CD4-positive, alpha-beta T cell (primary cell): ENCODE data around the gene DFFB. TPM values are rescaled to one million over a fixed set of nuclear protein-coding genes. Genes with fewer than 3 reads are reported as not detected.

ENCODE experiments used
- ATAC-seq: fragments of 200-7000 bp; cut with Tn5 transposase; one replicate; pipeline ENCODE4 v1.10.0; 2022; ENCODE audit warnings: mild to moderate bottlenecking; ENCODE audit not compliant: poor library complexity
- CTCF ChIA-PET: fragments of 350-600 bp; sonication (Branson Sonifier 250); formaldehyde crosslinking; loops from one replicate; lab custom pipeline; 2021; ENCODE audit warnings: antibody characterized with exemption, inconsistent platforms; lab: Charles Lee
- POLR2A ChIA-PET: fragments of 350-600 bp; sonication (Branson Sonifier 250); formaldehyde crosslinking; loops from one replicate; lab custom pipeline; 2021; ENCODE audit warnings: antibody characterized with exemption, inconsistent platforms; lab: Charles Lee
- DNase-seq, 14 experiments: peaks; one replicate each; pipeline ENCODE4 v3.0.0-alpha.2; 2013 to 2020; ENCODE audit warnings: mixed read lengths in 2 of 14
- H3K27ac ChIP-seq, 2 donors: one replicate each; pipeline versions ENCODE4 v1.5.1 to v1.7.0; 2013; ENCODE audit warnings: low read length in 2 of 2, low read depth in 1 of 2, mild to moderate bottlenecking in 1 of 2
- H3K27me3 ChIP-seq, 2 experiments: 1 replicate in 1 of 2; 2 replicates in 1 of 2; pipeline versions ENCODE4 v1.6.1 to v1.7.0; 2013; ENCODE audit warnings: low read length in 2 of 2, control low read depth in 1 of 2, mild to moderate bottlenecking in 1 of 2, moderate library complexity in 1 of 2; ENCODE audit not compliant: insufficient read depth in 2 of 2, control insufficient read depth in 1 of 2
- H3K36me3 ChIP-seq: one replicate; pipeline ENCODE4 v1.6.1; 2013; ENCODE audit warnings: low read length, control low read depth; ENCODE audit not compliant: insufficient read depth
- H3K4me1 ChIP-seq: one replicate; pipeline ENCODE4 v1.6.1; 2013; ENCODE audit warnings: low read length, control low read depth; ENCODE audit not compliant: insufficient read depth
- H3K4me3 ChIP-seq: one replicate; pipeline ENCODE4 v1.5.1; 2013; ENCODE audit warnings: mild to moderate bottlenecking, low read length, moderate library complexity
- H3K9me3 ChIP-seq, 2 experiments: 1 replicate in 1 of 2; 2 replicates in 1 of 2; pipeline versions ENCODE4 v1.6.1 to v1.7.0; 2013; ENCODE audit warnings: low read length in 2 of 2, mild to moderate bottlenecking in 2 of 2, control low read depth in 1 of 2, moderate library complexity in 1 of 2; ENCODE audit not compliant: control insufficient read depth in 1 of 2, insufficient read depth in 1 of 2
- H3K27ac Mint-ChIP-seq: one replicate; pipeline ENCODE4 v1.8.0; 2020; ENCODE audit warnings: mixed read lengths
- H3K27me3 Mint-ChIP-seq: one replicate; pipeline ENCODE4 v1.8.0; 2021; ENCODE audit warnings: mixed read lengths
- H3K36me3 Mint-ChIP-seq: one replicate; pipeline ENCODE4 v1.8.0; 2021; ENCODE audit warnings: low read depth, mixed read lengths
- H3K4me1 Mint-ChIP-seq: one replicate; pipeline ENCODE4 v1.8.0; 2021; ENCODE audit warnings: low read depth, mixed read lengths
- H3K4me3 Mint-ChIP-seq: one replicate; pipeline ENCODE4 v1.8.0; 2020; ENCODE audit warnings: mild to moderate bottlenecking, mixed read lengths
- H3K9me3 Mint-ChIP-seq: one replicate; pipeline ENCODE4 v1.8.0; 2020; ENCODE audit warnings: mixed read lengths
- intact Hi-C, 2 experiments: fragments of 100-400 bp; cut with DNase I in 1 of 2; cut with micrococcal nuclease in 1 of 2; formaldehyde crosslinking; loops; one replicate each; pipeline versions ENCODE4 v1.15.1 to v1.9.0; 2023 to 2025; cut with DNase I, micrococcal nuclease
- total RNA-seq, 174 experiments: library from RNA in 2 of 174; stranded (reverse) in 2 of 174; gene quantifications; one replicate each; pipeline ENCODE4 v1.2.3 and lab custom pipeline; 2021 to 2026
- TF ChIP-seq, protein P1 (sequence below): fragments of 200-600 bp; IDR thresholded peaks from one replicate; pipeline ENCODE4 v1.8.0; 2022; ENCODE audit warnings: antibody characterized with exemption, mild to moderate bottlenecking

The DFFB gene
- total RNA-seq, 2 experiments from 2014 or later = 6.7 to 6.8 TPM

DNA sequence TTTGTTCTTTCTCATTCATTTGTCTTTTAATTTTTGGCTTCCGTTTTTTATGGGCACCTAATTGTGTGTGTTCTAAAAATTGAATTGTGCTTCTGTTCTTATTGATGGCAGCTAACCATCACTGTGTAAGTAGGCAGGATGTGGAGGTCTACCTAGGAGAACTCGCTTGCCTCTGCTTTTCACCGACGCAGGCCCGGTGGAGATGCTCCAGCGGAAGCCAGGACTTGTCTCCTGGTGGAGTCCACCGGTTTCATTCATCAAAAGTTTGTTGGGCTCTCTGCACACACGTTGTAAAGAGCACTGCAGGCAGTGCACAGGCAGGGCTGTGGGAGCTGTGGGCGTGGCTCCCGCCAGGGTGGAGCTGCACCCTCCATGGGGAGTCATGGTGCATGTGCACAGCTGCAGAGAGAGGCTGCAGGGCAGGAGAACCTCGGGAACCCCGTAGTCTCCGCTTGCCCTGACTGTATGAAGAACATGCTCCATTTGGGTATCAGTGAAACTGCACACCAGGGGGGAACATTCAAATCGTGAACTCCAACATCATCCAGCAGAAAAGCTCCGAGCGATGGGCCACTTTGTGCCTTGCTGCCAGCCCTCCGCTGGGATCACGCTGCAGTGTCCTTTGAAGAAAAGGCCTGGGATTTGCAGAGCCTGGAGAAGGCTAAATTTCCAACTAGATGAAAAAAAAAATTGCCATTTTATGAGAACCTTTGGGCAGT lies 48.8 kb downstream of the DFFB start:
- DNase-seq (no peak), ATAC-seq (no peak)
- Histone ChIP-seq H3K27me3 (peaks cover 0 to 2% of the 10 kb centered on the region in 2 experiments), H3K9me3 (peaks cover 0 to 5% of the 10 kb centered on the region in 2 experiments), H3K36me3 (no peaks in the 10 kb centered on the region), H3K4me1 (peaks cover 51% of the 10 kb centered on the region), H3K27ac (no peak overlapping the region), H3K4me3 (no peak overlapping the region)
- Mint-ChIP-seq H3K27me3 (no peaks in the 10 kb centered on the region), H3K27ac (peak overlapping the region; percentile 30), H3K36me3 (no peaks in the 10 kb centered on the region), H3K9me3 (no peaks in the 10 kb centered on the region), H3K4me1 (peaks cover 27% of the 10 kb centered on the region), H3K4me3 (peak overlapping the region; percentile 54)
- ChIA-PET CTCF (interaction anchor here (1.3 kb wide), 1 partner anchor 49 kb away, joined by 5 read pairs; the partner anchor contains the start of genes CEP104 and DFFB), POLR2A (no interaction called here)
- TF ChIP-seq, protein P1, sequence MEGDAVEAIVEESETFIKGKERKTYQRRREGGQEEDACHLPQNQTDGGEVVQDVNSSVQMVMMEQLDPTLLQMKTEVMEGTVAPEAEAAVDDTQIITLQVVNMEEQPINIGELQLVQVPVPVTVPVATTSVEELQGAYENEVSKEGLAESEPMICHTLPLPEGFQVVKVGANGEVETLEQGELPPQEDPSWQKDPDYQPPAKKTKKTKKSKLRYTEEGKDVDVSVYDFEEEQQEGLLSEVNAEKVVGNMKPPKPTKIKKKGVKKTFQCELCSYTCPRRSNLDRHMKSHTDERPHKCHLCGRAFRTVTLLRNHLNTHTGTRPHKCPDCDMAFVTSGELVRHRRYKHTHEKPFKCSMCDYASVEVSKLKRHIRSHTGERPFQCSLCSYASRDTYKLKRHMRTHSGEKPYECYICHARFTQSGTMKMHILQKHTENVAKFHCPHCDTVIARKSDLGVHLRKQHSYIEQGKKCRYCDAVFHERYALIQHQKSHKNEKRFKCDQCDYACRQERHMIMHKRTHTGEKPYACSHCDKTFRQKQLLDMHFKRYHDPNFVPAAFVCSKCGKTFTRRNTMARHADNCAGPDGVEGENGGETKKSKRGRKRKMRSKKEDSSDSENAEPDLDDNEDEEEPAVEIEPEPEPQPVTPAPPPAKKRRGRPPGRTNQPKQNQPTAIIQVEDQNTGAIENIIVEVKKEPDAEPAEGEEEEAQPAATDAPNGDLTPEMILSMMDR = no peak
- intact Hi-C loops = loop anchor here in 1 of 2 experiments (10.0 kb wide), 1 partner anchor 281 kb away; the partner anchor contains the start of gene TPRG1L

DNA sequence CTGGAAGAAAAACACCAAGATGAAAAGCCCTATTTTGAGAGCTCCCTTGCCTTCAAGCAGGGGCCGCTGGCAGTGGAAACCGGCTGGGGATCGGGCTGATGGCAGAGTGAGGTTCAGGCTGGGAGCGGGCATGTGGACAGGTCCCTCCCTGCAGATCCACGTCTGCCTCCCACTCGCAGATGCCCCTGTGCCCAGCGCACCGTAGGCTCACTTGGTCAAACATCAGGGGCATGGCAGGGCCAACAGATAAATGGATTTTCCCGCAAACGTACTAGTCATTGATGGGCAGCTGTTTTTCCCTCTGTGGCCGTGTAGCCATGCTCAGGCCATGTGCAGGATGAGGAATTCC lies 49.4 kb downstream of the DFFB start:
- H3K4me3 ChIP-seq = no peak overlapping the region
- H3K4me1 ChIP-seq = peaks cover 47% of the 10 kb centered on the region
- peaks cover 0 to 2% of the 10 kb centered on the region in 2 experiments for H3K27me3 ChIP-seq
- H3K4me1 Mint-ChIP-seq = peaks cover 27% of the 10 kb centered on the region
- H3K36me3 ChIP-seq = no peaks in the 10 kb centered on the region
- CTCF ChIA-PET = interaction anchor here (1.3 kb wide), 1 partner anchor 50 kb away, joined by 5 read pairs; the partner anchor contains the start of genes CEP104 and DFFB
- no peak overlapping the region for H3K4me3 Mint-ChIP-seq
- no peaks in the 10 kb centered on the region for H3K27me3 Mint-ChIP-seq
- ATAC-seq = no peak
- POLR2A ChIA-PET = no interaction called here
- TF ChIP-seq, protein P1 = no peak
- H3K27ac ChIP-seq = no peak overlapping the region
- H3K27ac Mint-ChIP-seq = no peak overlapping the region
- H3K9me3 Mint-ChIP-seq = no peaks in the 10 kb centered on the region
- DNase-seq = no peak
- H3K36me3 Mint-ChIP-seq = no peaks in the 10 kb centered on the region
- peaks cover 0 to 5% of the 10 kb centered on the region in 2 experiments for H3K9me3 ChIP-seq
- intact Hi-C loops = loop anchor here in 1 of 2 experiments (10.0 kb wide), 1 partner anchor 282 kb away; the partner anchor contains the start of gene TPRG1L

DNA sequence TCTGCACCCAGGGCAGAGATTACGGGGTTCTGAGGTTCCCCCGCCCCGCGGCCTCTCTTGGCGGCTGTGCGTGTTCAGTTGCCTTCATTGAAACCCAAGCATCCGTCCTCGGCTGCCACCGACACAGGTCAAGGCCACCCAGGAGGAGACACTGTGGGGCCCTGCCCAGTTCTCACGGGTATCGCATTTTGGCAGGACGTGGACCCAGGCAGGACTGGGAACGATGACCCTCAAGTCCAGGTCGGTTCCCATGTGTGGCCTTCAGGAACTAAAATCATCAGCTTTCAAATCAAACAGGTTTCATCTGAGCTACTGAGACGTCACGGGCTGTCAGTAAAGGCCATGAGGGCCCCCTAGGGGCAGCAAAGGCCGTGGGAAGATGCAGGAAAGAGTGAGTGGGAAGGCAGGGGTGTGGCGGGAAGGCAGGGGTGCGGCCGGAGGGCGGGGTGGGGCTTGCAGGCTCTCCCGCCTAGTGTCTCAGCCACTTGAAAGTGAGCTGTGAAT lies 49.8 kb downstream of the DFFB start:
- H3K4me1 ChIP-seq = peaks cover 43% of the 10 kb centered on the region
- ChIA-PET POLR2A (no interaction called here), CTCF (interaction anchor here (1.3 kb wide), 1 partner anchor 50 kb away, joined by 5 read pairs; the partner anchor contains the start of genes CEP104 and DFFB)
- Mint-ChIP-seq H3K4me3 (no peak overlapping the region), H3K9me3 (no peaks in the 10 kb centered on the region), H3K27ac (no peak overlapping the region), H3K36me3 (no peaks in the 10 kb centered on the region), H3K4me1 (peaks cover 24% of the 10 kb centered on the region), H3K27me3 (no peaks in the 10 kb centered on the region)
- H3K27me3 ChIP-seq = peaks cover 0 to 2% of the 10 kb centered on the region in 2 experiments
- H3K9me3 ChIP-seq = peaks cover 0 to 5% of the 10 kb centered on the region in 2 experiments
- H3K27ac ChIP-seq = no peak overlapping the region
- intact Hi-C loops = loop anchor here in 1 of 2 experiments (10.0 kb wide), 1 partner anchor 282 kb away; the partner anchor contains the start of gene TPRG1L
- DNase-seq = peak in 5 of 14 experiments; percentile 19 to 58 (median 31)
- ATAC-seq = no peak
- no peaks in the 10 kb centered on the region for H3K36me3 ChIP-seq
- no peak overlapping the region for H3K4me3 ChIP-seq
- TF ChIP-seq, protein P1 = no peak
